SHP77 treated with DMSO at 0.1 percent for 48 hours (cell line): ENCODE results near the gene LST1.
"Not testable (repeated sequence)": the region's sequence is repeated elsewhere in the genome, so short reads cannot be mapped to it uniquely, and the experiment has no call there.

Experiments
- DNase-seq: peaks from one replicate; lab custom pipeline; 2025; lab: John Stamatoyannopoulos, UW

LST1 gene

DNA sequence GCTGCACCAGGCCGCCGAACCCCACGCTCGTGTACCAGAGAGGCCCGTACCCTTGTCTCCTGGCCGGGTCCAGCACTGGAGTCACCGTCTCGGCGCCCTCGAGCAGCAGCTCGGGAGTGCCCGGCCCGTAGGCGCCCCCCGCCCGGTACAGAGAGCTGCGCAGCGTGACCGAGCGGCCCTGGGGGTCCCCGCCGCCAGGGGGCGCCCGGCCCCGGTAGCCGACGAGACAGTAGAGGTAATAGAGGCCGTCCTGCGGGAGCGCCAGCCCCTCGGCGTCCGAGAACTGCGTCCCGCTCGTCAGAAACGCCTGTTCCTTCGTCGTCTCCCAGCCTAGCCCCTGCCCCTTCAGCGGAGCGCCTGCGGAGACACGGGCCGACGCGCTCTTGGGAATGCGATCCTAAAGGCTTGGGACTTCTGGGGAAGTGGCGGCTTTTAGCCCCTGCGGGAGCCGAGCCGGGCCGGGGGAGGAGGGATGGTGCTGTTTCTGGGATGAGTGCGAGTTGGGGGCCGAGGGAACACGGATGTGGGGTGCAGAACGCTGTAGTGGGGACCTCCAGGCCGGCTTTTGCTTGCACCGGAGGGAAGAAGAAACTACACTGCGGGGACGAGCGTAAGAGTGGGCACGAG lies 5.2 kb upstream of the LST1 start:
- DNase-seq = peak; percentile 61

DNA sequence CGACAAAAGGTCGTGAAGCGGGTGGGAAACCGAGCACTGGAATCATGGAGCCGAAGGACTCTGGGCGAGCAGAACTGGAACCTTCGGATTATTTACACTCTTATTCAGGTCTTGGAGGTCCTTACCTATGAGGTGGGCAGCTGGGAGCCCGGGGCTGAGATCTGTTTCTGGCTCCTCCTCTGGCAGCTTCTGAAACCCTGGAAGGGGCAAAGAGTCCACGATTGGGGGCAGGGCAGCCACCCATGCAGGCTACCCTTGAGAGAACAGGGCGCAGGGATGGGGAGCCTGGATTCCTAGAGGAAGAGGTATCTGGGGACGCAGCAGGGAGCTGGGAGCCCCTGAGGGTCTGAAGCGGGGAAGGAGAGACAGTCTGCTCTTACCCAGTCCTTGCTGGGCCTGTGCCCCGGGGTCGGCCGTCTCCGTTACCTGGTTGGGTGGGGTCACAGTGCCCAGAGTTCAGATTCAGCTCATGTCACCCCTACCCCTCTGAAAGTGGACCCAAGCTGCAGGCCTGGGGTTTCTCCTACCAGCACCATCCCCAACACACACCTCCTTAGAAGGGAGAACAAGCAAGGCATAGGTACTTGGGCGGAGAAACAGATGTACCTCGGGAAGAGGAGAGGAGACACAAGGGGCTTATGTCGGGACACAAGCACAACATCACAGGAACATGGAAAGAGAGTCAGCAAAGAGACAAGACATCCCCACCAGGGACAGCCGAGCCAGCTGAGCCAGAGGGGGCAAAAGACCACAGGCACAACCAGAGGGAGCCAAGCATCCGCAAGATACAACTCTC lies 4.4 kb upstream of the LST1 start:
- no peak for DNase-seq

DNA sequence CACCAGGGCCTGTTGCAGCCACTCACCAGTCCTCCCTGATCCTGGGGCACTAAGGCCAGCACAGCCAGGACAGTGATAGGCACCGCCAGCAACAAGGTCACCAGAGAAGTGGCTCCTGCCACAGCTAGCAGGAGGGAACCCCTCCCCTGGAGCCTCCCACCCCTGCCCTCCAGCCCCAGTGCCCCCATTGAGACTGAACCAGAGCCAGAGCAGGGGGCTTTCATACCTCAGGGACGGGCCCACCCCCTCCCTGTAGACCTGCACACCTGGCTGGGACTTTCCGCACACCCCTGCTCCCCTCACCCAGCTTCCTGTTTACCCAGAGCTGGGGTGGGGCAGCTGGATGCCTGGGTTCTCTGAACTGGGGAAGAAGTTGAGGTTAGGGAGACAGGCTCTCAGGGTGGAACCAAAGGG lies 3.8 kb upstream of the LST1 start, which contains the start of gene LTB:
Gene LTB, minus strand, starts transcription at position 195 of the 414 bp plus-strand sequence. Its CDS starts 7 bp downstream, at position 188.
- no peak for DNase-seq

DNA sequence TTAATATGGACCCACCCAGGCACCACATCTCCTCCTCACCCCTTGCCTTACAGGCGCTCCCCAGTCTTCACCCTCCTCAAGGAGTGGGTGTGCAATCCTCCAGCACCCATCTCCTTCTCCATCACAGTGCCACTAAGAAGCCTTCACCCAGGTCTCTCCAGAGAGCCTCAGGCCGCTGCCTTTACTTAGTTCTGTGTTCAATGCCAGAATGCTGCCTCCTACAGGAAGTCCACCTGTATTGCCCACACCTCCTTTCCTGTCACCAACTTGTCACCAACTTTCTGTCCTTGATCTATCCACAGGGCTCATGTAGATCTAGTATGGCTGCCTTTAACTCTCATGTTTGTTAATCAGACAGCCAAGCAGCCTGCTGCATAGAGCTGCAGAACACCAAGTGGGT lies 586 bp upstream of the LST1 start:
- DNase-seq = no peak

DNA sequence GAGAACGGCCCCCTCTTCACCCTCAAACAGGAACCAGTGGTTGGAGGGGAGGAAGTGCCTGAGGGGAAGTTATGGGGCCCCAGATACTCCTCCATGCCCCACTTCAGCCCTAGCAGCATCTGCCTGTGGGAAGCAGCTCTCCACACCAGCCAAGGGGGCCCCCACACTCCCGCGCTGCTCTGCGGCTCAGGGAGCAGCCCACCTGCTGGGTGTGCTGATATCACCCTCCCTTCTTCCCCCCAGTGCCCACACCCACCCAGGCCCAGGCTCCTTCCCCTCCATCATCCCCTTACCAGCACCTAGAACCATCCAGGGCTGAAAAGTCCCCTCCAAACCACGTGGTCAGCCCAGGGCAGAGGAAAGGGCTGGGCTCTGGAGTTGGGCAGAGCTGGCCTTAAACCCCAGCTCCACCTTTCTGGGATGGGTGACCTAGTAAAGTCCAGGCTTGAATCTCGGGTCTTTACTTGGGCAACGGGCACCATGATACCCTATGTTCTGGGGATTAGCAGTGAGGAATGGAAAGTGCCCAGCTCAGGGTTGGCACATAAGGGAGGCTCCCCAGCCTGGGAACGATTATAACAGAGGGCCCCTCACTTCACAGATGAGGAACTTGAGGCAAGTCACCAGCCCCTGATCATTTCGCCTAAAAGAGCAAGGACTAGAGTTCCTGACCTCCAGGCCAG lies 663 bp downstream of the LST1 start:
- DNase-seq = no peak

DNA sequence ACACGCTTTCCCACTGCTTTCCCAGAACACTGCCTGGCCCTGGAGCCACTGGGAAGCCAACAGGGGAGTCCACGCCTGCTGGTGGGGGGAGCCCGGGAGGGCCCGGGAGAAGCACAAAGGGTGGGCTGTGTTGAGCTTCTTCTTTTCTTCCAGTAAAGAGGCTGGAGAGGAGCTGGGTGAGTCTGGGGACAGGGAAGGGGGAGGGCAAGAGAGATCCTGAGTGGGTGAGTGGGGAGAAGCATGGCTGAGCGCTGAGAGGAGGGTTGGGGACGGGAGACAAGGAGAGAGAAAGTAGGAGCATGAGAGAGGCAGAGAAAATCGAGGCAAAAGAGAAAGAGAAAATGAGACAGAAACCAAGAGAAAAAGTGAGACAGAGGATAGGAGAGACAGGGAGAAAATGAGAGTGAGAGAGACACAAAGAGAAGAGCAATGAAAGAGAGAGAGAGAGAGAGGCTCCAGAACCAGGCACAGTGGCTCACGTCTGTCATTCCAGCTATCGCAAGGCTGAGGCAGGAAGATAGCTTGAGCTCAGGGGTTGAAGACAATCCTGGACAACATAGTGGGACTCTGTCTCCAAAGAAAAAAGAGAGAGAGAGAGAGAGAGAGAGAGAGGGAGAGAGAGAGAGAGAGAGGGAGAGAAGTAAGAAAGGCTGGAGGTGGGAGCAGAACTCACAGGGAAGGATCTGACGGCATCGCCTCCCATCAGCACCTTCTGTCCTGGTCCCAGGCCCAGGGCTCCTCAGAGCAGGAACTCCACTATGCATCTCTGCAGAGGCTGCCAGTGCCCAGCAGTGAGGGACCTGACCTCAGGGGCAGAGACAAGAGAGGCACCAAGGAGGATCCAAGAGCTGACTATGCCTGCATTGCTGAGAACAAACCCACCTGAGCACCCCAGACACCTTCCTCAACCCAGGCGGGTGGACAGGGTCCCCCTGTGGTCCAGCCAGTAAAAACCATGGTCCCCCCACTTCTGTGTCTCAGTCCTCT lies 2.0 kb downstream of the LST1 start:
- DNase-seq = no peak

DNA sequence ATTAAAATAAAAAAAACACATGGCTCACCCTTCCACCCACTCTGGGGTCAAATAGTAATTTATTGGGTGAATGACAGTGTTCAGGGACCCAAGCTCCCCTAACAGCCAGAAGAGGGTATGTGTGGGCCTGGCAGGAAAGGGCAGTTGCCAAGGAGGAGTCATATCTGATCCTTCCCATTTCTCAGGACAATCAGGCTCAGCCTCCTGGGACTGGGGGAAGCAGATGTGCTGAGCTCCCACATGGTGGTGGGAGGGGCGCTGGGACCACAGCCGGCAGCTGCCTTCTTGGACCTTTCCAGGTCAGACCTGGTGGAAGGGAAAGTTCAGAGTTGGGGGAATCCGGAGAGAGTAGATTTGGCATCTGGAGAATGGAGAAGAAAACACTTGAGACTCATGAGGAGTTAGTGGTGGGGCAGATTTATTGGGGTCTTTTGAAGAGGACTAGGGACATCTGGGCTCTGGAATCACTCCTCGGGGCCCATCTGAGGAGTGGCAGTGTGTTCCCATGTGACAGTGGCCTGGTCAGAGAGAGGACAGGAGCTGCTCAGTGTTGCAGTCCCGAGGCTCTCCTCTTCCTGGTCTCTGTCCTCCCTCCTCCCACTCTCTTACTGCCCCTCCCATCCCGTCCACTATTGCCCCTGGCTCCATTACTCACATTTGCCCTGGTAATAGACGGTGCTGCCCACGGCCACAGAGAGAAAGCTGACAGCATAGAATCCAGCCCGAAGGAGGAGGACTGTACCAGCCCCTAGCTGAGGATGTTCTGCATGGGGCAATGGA lies 3.0 kb downstream of the LST1 start:
- DNase-seq = no peak

DNA sequence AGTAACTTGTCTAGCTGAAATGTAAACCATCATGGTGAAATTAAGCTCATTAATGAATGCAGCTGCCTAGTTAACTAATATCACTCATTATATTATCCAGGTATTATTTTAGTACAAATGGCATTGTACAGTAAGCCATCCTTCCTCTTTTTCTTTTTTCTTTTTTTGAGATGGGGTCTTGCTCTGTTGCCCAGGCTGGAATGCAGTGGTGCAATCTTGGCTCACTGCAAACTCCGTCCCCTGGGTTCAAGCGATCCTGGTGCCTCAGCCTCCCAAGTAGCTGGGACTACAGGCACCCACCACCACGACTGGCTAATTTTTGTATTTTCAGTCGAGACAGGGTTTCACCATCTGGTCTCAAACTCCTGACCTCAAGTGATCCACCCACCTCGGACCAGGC lies 4.6 kb downstream of the LST1 start:
- DNase-seq = not testable (repeated sequence)

DNA sequence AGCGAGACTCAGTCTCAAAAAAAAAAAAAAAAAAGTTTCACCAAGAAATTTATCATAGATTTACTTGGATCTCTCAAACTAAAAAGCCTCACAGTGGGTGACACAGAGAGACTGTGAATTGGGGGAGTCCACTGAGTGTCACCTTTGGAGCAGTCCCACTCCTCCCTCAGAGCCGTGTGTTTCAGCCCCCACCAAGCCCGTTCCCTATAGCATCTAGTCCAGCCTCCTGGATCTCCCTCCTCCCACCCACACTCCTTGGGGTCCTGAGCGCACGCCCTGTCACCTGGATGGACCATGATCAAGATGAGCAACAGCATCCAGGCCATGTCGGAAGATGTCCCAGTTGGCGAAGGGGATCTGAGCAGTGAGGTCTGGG lies 6.3 kb downstream of the LST1 start:
- DNase-seq = no peak

DNA sequence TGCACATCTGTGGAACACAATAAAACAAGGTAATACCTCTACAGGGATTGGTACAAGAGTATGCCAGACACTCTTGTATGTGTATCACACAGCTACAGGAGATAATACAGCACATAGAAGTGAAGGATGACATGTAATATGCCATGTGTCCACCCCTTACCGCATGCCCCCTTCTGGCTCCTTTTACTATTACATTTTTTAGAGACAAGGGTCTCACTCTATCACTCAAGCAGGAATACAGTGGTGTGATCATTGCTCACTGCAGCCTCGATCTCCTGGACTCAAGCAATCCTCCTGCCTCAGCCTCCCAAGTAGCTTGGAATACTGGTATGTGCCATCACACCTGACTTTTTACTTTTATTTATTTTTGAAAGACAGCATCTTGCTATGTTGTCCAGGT lies 10.9 kb downstream of the LST1 start:
- peak; percentile 12 for DNase-seq

DNA sequence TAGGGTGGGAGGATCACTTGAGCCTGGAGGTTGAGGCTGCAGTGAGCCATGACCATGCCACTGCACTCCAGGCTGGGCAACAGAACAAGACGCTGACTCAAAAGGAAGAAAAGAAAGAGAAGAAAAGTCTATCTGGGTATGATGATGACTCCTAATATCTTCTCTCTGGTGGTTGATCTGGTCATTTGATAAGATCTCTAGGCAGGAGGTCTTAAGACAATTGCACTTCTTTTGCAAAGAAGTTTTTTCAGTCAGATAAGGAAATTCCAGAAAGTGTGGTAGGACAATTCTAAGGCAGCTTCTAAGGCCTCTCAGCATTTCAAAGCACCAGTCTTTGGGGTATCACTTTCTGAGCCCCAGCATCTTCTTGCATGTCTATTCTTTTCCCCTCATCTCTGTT lies 21.2 kb downstream of the LST1 start:
- no peak for DNase-seq

DNA sequence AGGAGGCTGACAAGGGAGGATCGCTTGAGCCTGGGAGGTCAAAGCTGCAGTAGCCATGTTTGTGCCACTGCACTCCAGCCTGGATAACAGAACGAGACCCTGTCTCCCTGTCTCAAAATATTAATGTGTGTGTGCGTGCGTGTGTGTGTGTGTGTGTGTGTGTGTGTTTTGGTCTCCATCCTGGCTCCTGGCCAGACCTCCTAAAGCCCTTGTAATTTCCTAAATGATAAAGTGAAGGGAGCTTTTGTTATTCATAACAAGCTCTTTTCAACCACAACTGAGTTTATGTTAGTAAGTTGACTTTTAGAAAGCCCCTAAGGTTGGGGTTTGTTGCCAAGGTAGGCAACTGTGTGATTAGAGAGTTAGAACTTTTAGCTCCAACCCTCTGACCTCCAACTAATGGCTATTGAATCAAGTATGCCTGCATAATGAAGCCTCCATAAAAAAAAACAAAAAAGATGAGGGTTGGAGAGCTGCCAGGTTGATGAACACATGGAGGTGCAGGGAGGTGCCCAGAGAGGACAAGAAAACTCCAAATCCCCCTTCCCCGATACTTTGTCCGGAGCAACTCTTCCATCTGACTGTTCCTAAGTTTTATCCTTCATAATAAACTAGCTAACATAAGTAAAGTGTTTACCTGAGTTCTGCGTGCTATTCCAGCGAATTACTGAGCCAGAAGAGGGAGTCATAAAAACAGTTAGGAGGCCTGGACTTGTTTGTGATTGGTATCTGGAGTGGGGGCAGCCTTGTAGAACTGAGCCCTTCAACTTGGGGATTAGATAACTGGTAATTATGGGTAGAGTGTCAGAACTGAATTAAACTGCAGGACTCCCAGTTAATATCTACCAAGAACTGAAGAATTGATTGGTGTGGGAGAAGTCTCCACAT lies 23.7 kb downstream of the LST1 start:
- DNase-seq = no peak

DNA sequence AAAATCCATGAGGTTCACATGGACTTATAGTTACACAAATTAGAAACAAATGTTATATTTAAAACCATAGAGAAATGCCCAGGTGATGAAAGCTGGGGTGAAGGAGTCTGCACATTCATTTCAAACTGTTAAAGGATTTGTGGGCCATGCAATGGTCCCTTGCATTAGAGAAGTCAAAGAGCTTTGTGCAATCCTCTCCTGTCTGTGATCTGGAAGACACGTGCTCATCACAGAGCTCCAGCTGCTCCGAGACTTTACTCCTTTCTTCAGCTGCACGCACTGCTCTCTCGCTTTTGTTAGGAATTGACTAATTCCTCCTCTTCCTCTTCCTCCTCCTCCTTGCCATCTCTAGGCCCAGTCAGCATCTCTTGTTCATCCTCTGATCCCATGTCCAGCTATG lies 24.9 kb downstream of the LST1 start:
- no peak for DNase-seq

DNA sequence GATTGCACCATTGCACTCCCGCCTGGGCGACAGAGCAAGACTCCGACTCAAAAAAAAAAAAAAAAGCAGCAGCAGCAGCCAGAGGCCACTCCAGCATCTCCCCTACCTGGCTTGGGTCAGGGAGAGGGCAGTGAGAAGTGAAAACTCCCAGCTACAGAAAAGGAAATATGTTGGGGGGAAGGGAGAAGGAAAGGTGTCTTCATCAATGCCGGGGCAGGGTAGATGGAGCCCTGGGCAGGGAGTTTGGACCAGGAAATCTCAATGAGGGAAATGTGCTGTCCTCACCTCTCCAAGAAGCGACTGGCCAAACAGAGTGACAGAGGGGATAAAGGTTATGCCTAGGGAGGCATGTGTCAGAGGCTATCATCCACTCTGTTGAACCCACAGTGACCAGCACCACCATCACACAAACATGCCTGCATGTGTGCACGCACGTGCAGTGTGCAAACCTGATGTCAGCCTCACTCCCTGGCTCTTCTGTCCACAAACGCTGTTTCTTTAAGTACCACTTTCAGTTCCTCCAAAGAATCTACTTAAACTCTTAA lies 28.1 kb downstream of the LST1 start:
- DNase-seq = no peak

DNA sequence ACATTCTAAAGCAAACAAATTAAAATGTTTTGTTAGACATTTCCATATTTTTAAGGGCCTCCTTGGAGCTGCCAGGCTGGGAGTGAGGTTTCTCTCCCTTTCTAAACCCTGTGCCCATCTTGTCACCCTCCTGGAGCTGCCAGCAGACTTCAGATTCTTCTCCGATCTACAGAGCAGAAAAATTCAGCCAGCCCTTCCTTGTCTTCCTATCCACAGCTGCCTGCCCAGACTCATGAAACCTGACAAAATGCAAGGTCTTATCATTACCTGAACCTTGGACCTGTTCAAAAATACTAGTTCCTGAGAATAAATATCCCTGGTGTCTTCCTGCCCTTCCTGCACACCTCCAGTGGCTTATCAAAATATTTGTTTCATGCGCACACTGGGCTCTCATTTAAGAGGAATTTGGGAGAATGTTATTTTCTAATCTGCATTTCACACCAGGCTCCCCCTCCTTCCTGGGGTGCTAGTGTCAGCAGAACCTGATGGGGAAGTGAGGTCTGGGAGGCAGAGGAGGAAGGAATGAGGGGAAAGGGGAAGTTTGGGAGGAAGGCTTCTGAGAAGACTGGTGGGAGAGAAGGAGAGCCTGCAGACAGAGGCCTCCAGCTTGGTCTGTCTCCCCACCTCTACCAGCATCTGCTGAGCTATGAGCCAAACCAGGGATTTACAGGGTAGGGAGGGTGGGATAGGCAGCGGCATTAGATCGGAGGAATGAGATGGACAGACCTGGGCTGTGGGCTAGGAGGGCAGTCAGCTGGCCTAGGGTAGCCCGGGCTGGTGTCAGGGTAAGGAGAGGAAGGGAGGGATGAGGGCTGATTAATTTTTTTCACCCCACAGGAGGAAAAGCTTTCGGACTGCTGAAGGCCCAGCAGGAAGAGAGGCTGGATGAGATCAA lies 28.9 kb downstream of the LST1 start, which contains the start of gene AIF1:
Gene AIF1, plus strand, starts transcription at position 551 of the 895 bp plus-strand sequence. Its CDS starts 96 bp downstream, at position 647.
- DNase-seq = no peak

DNA sequence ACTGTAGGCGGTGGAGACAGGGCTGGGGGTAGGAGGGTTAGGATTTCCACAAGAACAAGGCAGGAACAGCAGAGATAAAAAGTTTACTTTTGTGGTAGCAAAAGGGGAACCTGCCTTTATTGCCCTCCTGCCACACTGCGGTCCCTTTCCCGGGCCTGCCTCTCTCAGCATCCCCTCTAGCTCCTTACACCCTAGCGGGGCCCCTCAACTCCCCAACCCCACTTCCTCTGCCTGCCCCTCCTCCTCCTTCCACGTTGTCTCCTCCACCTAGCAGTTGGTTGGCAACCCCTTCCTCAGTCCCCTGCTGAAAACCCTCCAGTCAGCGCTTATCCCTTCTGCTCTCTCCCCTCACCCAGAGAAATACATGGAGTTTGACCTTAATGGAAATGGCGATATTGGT lies 29.7 kb downstream of the LST1 start:
- DNase-seq = no peak

DNA sequence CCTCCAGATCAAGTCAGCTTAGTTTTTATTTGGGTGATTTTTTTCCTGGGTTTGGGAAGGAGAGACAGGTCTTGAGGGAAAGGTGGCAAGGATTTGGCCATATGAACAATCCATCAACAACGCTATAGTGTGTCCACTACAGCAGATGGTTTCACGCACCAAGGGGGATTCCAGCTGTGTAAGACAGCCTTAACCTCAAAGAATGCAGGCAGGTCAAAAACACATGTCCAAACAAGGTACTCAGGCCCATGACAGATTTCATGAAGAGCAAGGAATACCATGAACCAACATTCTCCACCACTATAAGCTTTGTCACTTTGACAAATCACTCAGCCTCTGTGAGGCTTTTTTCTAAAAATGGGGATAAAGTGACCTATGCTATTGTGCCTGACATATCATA lies 30.9 kb downstream of the LST1 start:
- DNase-seq = no peak

DNA sequence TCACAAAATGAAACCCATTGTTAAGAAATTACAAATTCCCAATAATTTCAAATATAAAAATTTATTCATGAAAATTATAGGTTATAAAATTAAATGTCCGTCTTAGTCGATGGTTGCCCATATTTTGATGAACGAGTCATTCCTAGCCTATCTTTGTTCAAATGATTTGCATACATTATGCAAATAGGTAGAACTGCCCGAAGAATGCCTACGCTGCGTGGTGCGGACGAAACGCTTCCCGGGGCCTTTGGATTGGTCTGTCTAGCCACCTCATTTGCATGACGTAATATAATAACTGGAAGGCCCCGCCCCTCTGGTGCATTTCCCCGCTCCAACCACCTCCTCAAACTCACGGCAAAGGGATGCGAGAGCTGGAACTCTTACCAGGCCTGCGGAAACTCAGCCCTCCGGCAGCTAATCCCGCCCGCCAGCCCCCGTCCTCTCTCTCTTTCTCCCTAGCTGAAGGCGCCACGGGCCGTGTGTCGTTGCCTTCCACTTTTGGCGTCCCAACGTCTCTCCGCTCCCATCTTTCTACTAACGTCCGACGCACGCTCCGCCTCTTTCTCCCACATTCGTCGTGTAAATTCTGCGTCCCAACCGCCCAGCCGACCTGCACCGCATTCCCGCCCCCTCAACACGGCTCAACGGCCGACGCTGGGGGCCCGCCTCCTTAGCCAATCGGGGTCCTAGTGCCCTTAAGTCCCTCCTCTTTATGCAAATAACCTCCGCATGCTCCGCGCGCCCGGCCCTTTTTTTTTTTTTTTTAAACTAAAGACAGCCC lies 33.9 kb downstream of the LST1 start:
- peak; percentile 96 for DNase-seq
